Endothelial cell of umbilical vein (primary cell): ENCODE results near the gene PPP6R1. TPM values are rescaled to one million over a fixed set of nuclear protein-coding genes. Genes with fewer than 3 reads are reported as not detected.

Experiments used
- BruUV-seq: library from RNA; stranded (reverse); fragments of 400-500 nt; replicated peaks from 2 replicates; lab custom pipeline; 2021; lab: Mats Ljungman, UMichigan
- CTCF ChIA-PET: fragments of 300-600, 350-600 bp; sonication (Branson Sonifier 250); formaldehyde crosslinking; loops from one replicate; lab custom pipeline; 2021; ENCODE audit warnings: antibody characterized with exemption, inconsistent platforms; lab: Charles Lee
- POLR2A ChIA-PET: fragments of 300-600, 350-600 bp; sonication (Branson Sonifier 250); formaldehyde crosslinking; loops from one replicate; lab custom pipeline; 2021; ENCODE audit warnings: antibody characterized with exemption, inconsistent platforms; lab: Charles Lee
- DNase-seq: peaks from one replicate; pipeline ENCODE4 v3.0.0-alpha.2; 2011; ENCODE audit warnings: low read depth, low spot score
- FAIRE-seq: peaks from 2 replicates; lab custom pipeline; 2011; peaks lifted over from hg19 to GRCh38; lab: Jason Lieb, UNC
- H2AFZ ChIP-seq: 2 replicates; pipeline ENCODE4 v1.6.0; 2012; ENCODE audit warnings: low read depth, low read length, control low read depth, inconsistent platforms
- H3K27ac ChIP-seq: 2 replicates; pipeline ENCODE4 v1.5.1; 2011; ENCODE audit warnings: low read depth, mild to moderate bottlenecking, control low read depth, low read length, moderate library complexity; ENCODE audit not compliant: insufficient read depth
- H3K27me3 ChIP-seq, 2 experiments: 2 replicates each; pipeline versions ENCODE4 v1.6.0 to v1.6.1; 2011; ENCODE audit warnings: low read length in 2 of 2, mixed read lengths in 1 of 2; ENCODE audit not compliant: control insufficient read depth in 2 of 2, insufficient read depth in 2 of 2
- H3K36me3 ChIP-seq, 2 experiments: 2 replicates in 1 of 2; 3 replicates in 1 of 2; pipeline ENCODE4 v1.5.1; 2011; ENCODE audit warnings: low read length in 2 of 2, mild to moderate bottlenecking in 1 of 2, moderate library complexity in 1 of 2; ENCODE audit not compliant: control insufficient read depth in 2 of 2, insufficient read depth in 2 of 2; ENCODE audit errors: extremely low read depth in 1 of 2
- H3K4me1 ChIP-seq: 3 replicates; pipeline ENCODE4 v1.5.1; 2011; ENCODE audit warnings: mild to moderate bottlenecking, low read length; ENCODE audit not compliant: control insufficient read depth, insufficient read depth; ENCODE audit errors: extremely low read depth
- H3K4me2 ChIP-seq: 2 replicates; pipeline ENCODE4 v1.6.1; 2011; ENCODE audit warnings: low read length, control low read depth, mixed read lengths; ENCODE audit not compliant: insufficient read depth
- H3K4me3 ChIP-seq, 3 experiments: fragments of 200-600 bp in 1 of 3; sonication (generic), shearing (Covaris generic) in 1 of 3; replicated peaks in 1 of 3; 2 replicates each; pipeline ENCODE4 v1.5.1; 2011 to 2016; ENCODE audit warnings: control low read depth in 3 of 3, low read length in 3 of 3, mild to moderate bottlenecking in 2 of 3, inconsistent platforms in 1 of 3, low read depth in 1 of 3, moderate library complexity in 1 of 3; ENCODE audit not compliant: insufficient read depth in 1 of 3
- H3K79me2 ChIP-seq: 2 replicates; pipeline ENCODE4 v1.6.0; 2012; ENCODE audit warnings: low read length, inconsistent platforms; ENCODE audit not compliant: control insufficient read depth, insufficient read depth
- H3K9ac ChIP-seq: replicated peaks from 2 replicates; pipeline ENCODE3; 2011; ENCODE audit warnings: low read length, control low read depth; ENCODE audit not compliant: insufficient read depth; ENCODE audit errors: extremely low read depth
- H3K9me1 ChIP-seq: replicated peaks from 3 replicates; pipeline ENCODE4 v1.6.0; 2011; ENCODE audit warnings: mild to moderate bottlenecking, low read length; ENCODE audit not compliant: control insufficient read depth, insufficient read depth; ENCODE audit errors: extremely low read depth
- H3K9me3 ChIP-seq: replicated peaks from 2 replicates; pipeline ENCODE4 v1.5.1; 2012; ENCODE audit warnings: low read length, inconsistent platforms; ENCODE audit not compliant: control insufficient read depth, insufficient read depth
- H4K20me1 ChIP-seq: replicated peaks from 2 replicates; pipeline ENCODE3; 2011; ENCODE audit warnings: mild to moderate bottlenecking, low read length; ENCODE audit not compliant: control insufficient read depth, insufficient read depth; ENCODE audit errors: extremely low read depth
- EZH2 ChIP-seq: IDR thresholded peaks from 2 replicates; pipeline ENCODE4 v1.6.1; 2012; ENCODE audit warnings: borderline replicate concordance, low read depth, mild to moderate bottlenecking, moderate library complexity, low read length, inconsistent platforms; ENCODE audit not compliant: severe bottlenecking
- FOS ChIP-seq: IDR thresholded peaks from 2 replicates; pipeline ENCODE4 v1.6.1; 2011; ENCODE audit warnings: mild to moderate bottlenecking, low read length, moderate library complexity, borderline replicate concordance; ENCODE audit not compliant: insufficient read depth
- GATA2 ChIP-seq: IDR thresholded peaks from 2 replicates; pipeline ENCODE4 v1.7.0; 2011; ENCODE audit warnings: low read depth, mild to moderate bottlenecking, moderate library complexity, mixed read lengths, low read length; ENCODE audit not compliant: insufficient read length, insufficient read depth
- JUN ChIP-seq: IDR thresholded peaks from 2 replicates; pipeline ENCODE4 v1.6.1; 2011; ENCODE audit warnings: borderline replicate concordance, low read depth; ENCODE audit not compliant: insufficient read length, insufficient read depth
- MYC ChIP-seq: IDR thresholded peaks from one replicate; pipeline ENCODE4 v1.6.1; 2011; ENCODE audit warnings: mild to moderate bottlenecking, low read depth, low read length
- POLR2A ChIP-seq: IDR thresholded peaks from 2 replicates; pipeline ENCODE4 v1.6.1; 2012; ENCODE audit warnings: low read depth, mild to moderate bottlenecking, control low read depth, low read length
- POLR2AphosphoS5 ChIP-seq: IDR thresholded peaks from 2 replicates; pipeline ENCODE4 v1.6.1; 2012; ENCODE audit warnings: low read depth, mild to moderate bottlenecking, control low read depth, low read length, moderate library complexity; ENCODE audit not compliant: insufficient read depth
- dilution Hi-C: fragments of 300-500 bp; cut with MboI; formaldehyde crosslinking; loops from one replicate; pipeline ENCODE4 v1.15.0; 2019; ENCODE audit warnings: low sequenced_read_pairs; ENCODE audit not compliant: extremely low pct_ligation_motif_present
- intact Hi-C: fragments of 100-400 bp; cut with micrococcal nuclease; formaldehyde crosslinking; loops from one replicate; pipeline ENCODE4 v1.10.0; 2022
- polyA plus RNA-seq, 4 experiments: library from polyadenylated mRNA; depleted of rRNA in 3 of 4; stranded (reverse) in 3 of 4; unstranded in 1 of 4; fragments of >200 nt; gene quantifications; 2 replicates each; pipeline versions ENCODE4 v1.2.1 to v1.2.3, GENCODE V29; 2011 to 2012; ENCODE audit warnings: missing spikeins in 1 of 4
- total RNA-seq: library from RNA; stranded (reverse); gene quantifications from 2 replicates; pipeline ENCODE4 v1.2.3, GENCODE V29; 2021
- TF ChIP-seq, protein P1 (sequence below), 2 donors: IDR thresholded peaks; 1 replicate in 1 of 2; 2 replicates in 1 of 2; pipeline ENCODE4 v1.5.1; 2011; ENCODE audit warnings: low read length in 2 of 2, mild to moderate bottlenecking in 2 of 2, moderate library complexity in 2 of 2, control low read depth in 1 of 2, inconsistent platforms in 1 of 2, low read depth in 1 of 2; ENCODE audit not compliant: insufficient read depth in 1 of 2; ENCODE audit errors: extremely low read depth in 1 of 2
- TF ChIP-seq, protein P2 (sequence below): IDR thresholded peaks from 2 replicates; pipeline ENCODE4 v1.6.1; 2011; ENCODE audit not compliant: insufficient read depth, insufficient read length

The PPP6R1 gene
- total and polyA plus RNA-seq, 2 donors (not counting 3 experiments of a cell fraction or from before 2014, with no cell fraction given) = 35.7 to 71.8 TPM

DNA sequence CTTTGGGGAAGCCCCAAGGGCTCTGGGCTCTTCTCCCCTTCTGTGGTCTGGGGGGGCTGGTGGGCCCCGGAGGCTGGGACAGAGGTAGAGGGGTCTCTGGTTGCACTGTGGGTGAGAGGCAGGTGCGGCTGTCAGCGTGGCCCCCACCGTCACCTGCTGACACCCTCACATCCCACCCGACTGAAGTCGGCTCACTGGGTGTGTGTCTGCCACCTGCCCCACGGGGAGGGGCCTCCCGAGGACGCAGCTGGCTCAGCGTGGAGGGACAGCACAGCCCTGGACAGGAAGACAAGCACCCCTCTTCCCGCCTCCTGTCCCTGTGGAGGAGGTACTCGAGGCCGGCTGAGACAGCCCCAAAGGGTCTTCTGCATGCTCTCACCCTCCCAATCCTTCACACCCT lies 28.0 kb downstream of the PPP6R1 start:
- H3K9me1 ChIP-seq = no peaks in the 10 kb centered on the region
- no peak overlapping the region for H3K4me3 ChIP-seq
- H3K27me3 ChIP-seq = no peaks in the 10 kb centered on the region
- no peaks in the 10 kb centered on the region for H3K79me2 ChIP-seq
- dilution Hi-C loops = no loop called here
- BruUV-seq = no TSS peak
- no peaks in the 10 kb centered on the region for H3K9me3 ChIP-seq
- intact Hi-C loops = no loop called here
- TF ChIP-seq EZH2 (no peak), POLR2A (no peak), JUN (no peak), POLR2AphosphoS5 (no peak), MYC (no peak), GATA2 (no peak), FOS (no peak)
- TF ChIP-seq, protein P1, sequence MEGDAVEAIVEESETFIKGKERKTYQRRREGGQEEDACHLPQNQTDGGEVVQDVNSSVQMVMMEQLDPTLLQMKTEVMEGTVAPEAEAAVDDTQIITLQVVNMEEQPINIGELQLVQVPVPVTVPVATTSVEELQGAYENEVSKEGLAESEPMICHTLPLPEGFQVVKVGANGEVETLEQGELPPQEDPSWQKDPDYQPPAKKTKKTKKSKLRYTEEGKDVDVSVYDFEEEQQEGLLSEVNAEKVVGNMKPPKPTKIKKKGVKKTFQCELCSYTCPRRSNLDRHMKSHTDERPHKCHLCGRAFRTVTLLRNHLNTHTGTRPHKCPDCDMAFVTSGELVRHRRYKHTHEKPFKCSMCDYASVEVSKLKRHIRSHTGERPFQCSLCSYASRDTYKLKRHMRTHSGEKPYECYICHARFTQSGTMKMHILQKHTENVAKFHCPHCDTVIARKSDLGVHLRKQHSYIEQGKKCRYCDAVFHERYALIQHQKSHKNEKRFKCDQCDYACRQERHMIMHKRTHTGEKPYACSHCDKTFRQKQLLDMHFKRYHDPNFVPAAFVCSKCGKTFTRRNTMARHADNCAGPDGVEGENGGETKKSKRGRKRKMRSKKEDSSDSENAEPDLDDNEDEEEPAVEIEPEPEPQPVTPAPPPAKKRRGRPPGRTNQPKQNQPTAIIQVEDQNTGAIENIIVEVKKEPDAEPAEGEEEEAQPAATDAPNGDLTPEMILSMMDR (IDR thresholded peaks at IDR 0.05; ENCODE audit: extremely low read depth in 1 of 2, insufficient read depth in 1 of 2, low read depth in 1 of 2, low read length in 2 of 2) = no peak
- TF ChIP-seq, protein P2, sequence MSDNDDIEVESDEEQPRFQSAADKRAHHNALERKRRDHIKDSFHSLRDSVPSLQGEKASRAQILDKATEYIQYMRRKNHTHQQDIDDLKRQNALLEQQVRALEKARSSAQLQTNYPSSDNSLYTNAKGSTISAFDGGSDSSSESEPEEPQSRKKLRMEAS = no peak
- no peak overlapping the region for H3K4me2 ChIP-seq
- no peak overlapping the region for H2AFZ ChIP-seq
- H3K9ac ChIP-seq = no peak overlapping the region
- H3K4me1 ChIP-seq = no peaks in the 10 kb centered on the region
- POLR2A ChIA-PET = no interaction called here
- H3K27ac ChIP-seq = no peak overlapping the region
- H3K36me3 ChIP-seq = peaks cover 3 to 45% of the 10 kb centered on the region in 2 experiments
- DNase-seq (no peak), FAIRE-seq (no peak)
- H4K20me1 ChIP-seq = no peaks in the 10 kb centered on the region
- CTCF ChIA-PET = no interaction called here
